Chondrocyte (in vitro differentiated cells): Measurements from ENCODE around the gene AMFR. TPM values are rescaled to one million over a fixed set of nuclear protein-coding genes. Genes with fewer than 3 reads are reported as not detected.
"Not testable (repeated sequence)": the region's sequence is repeated elsewhere in the genome, so short reads cannot be mapped to it uniquely, and the experiment has no call there.

Source experiments
- DNase-seq: peaks from one replicate; pipeline ENCODE4 v3.0.0; 2021; ENCODE audit warnings: mixed read lengths, low spot score
- H3K27ac Mint-ChIP-seq: one replicate; pipeline ENCODE4 v1.8.0; 2021; ENCODE audit warnings: mild to moderate bottlenecking, moderate library complexity, mixed read lengths; ENCODE audit not compliant: unreplicated experiment
- H3K27me3 Mint-ChIP-seq: 2 replicates; pipeline ENCODE4 v1.8.0; 2021; ENCODE audit warnings: low read depth, mixed read lengths
- H3K36me3 Mint-ChIP-seq: 2 replicates; pipeline ENCODE4 v1.8.0; 2021; ENCODE audit warnings: low read depth, mixed read lengths
- H3K4me1 Mint-ChIP-seq: 2 replicates; pipeline ENCODE4 v1.8.0; 2021; ENCODE audit warnings: low read depth, mild to moderate bottlenecking, mixed read lengths
- H3K4me3 Mint-ChIP-seq: one replicate; pipeline ENCODE4 v1.8.0; 2021; ENCODE audit warnings: mild to moderate bottlenecking, moderate library complexity, mixed read lengths; ENCODE audit not compliant: unreplicated experiment
- H3K9me3 Mint-ChIP-seq: 2 replicates; pipeline ENCODE4 v1.8.0; 2021; ENCODE audit warnings: low read depth, mixed read lengths
- CTCF ChIP-seq: fragments of 200-600 bp; sonication (generic); IDR thresholded peaks from 2 replicates; pipeline ENCODE4 v1.5.0; 2021; ENCODE audit warnings: antibody characterized with exemption, mild to moderate bottlenecking, moderate library complexity
- total RNA-seq: library from RNA; stranded (reverse); gene quantifications from 3 replicates; pipeline ENCODE4 v1.2.1, GENCODE V29; 2021

The AMFR gene
- total RNA-seq, 1 donor from 2014 or later = 104 TPM

- TF ChIP-seq CTCF = no peak
- no peaks in the 10 kb centered on the region for H3K9me3 Mint-ChIP-seq
- no peaks in the 10 kb centered on the region for H3K27me3 Mint-ChIP-seq
- no peak overlapping the region for H3K27ac Mint-ChIP-seq
- no peak for DNase-seq
- H3K36me3 Mint-ChIP-seq = peaks cover 40% of the 10 kb centered on the region
- no peak overlapping the region for H3K4me3 Mint-ChIP-seq
- peaks cover 5% of the 10 kb centered on the region for H3K4me1 Mint-ChIP-seq
Measured at GRCh38 chr16:56399047-56399446, 26.3 kb downstream of the AMFR start.

- H3K27me3 Mint-ChIP-seq, H3K9me3 Mint-ChIP-seq, H3K27ac Mint-ChIP-seq, H3K4me3 Mint-ChIP-seq, DNase-seq, H3K4me1 Mint-ChIP-seq: not testable (repeated sequence)
- H3K36me3 Mint-ChIP-seq = peaks cover 45% of the 10 kb centered on the region
Measured at GRCh38 chr16:56396724-56397123, 28.6 kb downstream of the AMFR start.

GRCh38 chr16:56389554-56389953 lies 35.8 kb downstream of the AMFR start:
- TF ChIP-seq CTCF = no peak
- Mint-ChIP-seq H3K36me3 (peaks cover 46% of the 10 kb centered on the region), H3K27ac (peak overlapping the region; percentile 19), H3K4me1 (peaks cover 11% of the 10 kb centered on the region), H3K9me3 (no peaks in the 10 kb centered on the region), H3K4me3 (no peak overlapping the region), H3K27me3 (no peaks in the 10 kb centered on the region)
- no peak for DNase-seq

GRCh38 chr16:56388209-56388608 lies 37.1 kb downstream of the AMFR start:
- peaks cover 16% of the 10 kb centered on the region for H3K4me1 Mint-ChIP-seq

GRCh38 chr16:56387396-56387795 lies 37.9 kb downstream of the AMFR start:
- H3K27me3 Mint-ChIP-seq = no peaks in the 10 kb centered on the region
- TF ChIP-seq CTCF = no peak
- H3K9me3 Mint-ChIP-seq = no peaks in the 10 kb centered on the region
- peaks cover 20% of the 10 kb centered on the region for H3K4me1 Mint-ChIP-seq
- no peak overlapping the region for H3K4me3 Mint-ChIP-seq
- H3K27ac Mint-ChIP-seq = no peak overlapping the region
- no peak for DNase-seq
- peaks cover 50% of the 10 kb centered on the region for H3K36me3 Mint-ChIP-seq

More at GRCh38 chr16:56388209-56388608, 37.1 kb downstream of the AMFR start:
- H3K27me3 Mint-ChIP-seq = no peaks in the 10 kb centered on the region
- H3K36me3 Mint-ChIP-seq = peaks cover 51% of the 10 kb centered on the region
- no peak for TF ChIP-seq CTCF
- no peak overlapping the region for H3K27ac Mint-ChIP-seq
- H3K4me3 Mint-ChIP-seq = no peak overlapping the region
- no peaks in the 10 kb centered on the region for H3K9me3 Mint-ChIP-seq
- no peak for DNase-seq

- H3K36me3 Mint-ChIP-seq = peaks cover 56% of the 10 kb centered on the region
- peaks cover 14% of the 10 kb centered on the region for H3K9me3 Mint-ChIP-seq
- no peak overlapping the region for H3K4me3 Mint-ChIP-seq
- no peaks in the 10 kb centered on the region for H3K27me3 Mint-ChIP-seq
- no peak for TF ChIP-seq CTCF
- H3K4me1 Mint-ChIP-seq = peaks cover 9% of the 10 kb centered on the region
- peak overlapping the region; percentile 3 for H3K27ac Mint-ChIP-seq
- no peak for DNase-seq
Measured at GRCh38 chr16:56384074-56384721, 41.1 kb downstream of the AMFR start.
